ENCODE data around the gene MYO1E.

DNA sequence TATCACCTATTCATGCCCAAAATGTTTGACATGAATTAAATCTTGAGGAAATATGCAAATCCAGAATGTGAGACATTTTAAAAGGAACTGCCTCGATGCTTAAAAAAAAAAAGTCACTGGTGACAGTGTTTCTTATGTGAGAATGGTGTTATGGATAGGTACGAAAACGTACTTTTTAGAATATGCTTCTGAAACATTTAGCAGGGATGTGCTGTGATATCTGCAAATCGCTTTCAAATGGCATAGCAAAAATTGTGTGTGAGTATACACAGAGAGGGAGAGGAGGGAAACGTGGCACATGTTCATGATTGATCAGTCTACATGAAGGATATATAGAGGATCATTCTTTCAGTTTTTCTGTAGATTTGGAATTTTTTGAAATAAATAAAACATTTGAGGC is 251.7 kb downstream of the MYO1E start:
- no peak for TF ChIP-seq CTCF (conservative IDR thresholded peaks at IDR 0.05; ENCODE audit: low read length)
- TF ChIP-seq EZH2phosphoT487 (IDR thresholded peaks at IDR 0.05; ENCODE audit: borderline replicate concordance, low read depth, low read length) = no peak

Measured in OCI-LY7 (cell line).